Neural progenitor cell (in vitro differentiated cells): ENCODE results near the gene SLC16A14. TPM values are rescaled to one million over a fixed set of nuclear protein-coding genes. Genes with fewer than 3 reads are reported as not detected.
A peak's percentile ranks its signal among the peaks of the same experiment; 100 is the strongest.

Experiments used
- DNase-seq: peaks from one replicate; pipeline ENCODE4 v3.0.0-alpha.2; 2016; ENCODE audit warnings: low spot score
- H2AFZ ChIP-seq: fragments of 200-600 bp; sonication (generic); replicated peaks from 2 replicates; pipeline ENCODE4 v1.6.1; 2016; ENCODE audit warnings: antibody characterized with exemption
- H3F3A ChIP-seq: fragments of 200-600 bp; sonication (generic); 2 replicates; pipeline ENCODE4 v1.6.1; 2016; ENCODE audit warnings: antibody characterized with exemption, low read depth
- H3K27ac ChIP-seq: fragments of 200-600 bp; sonication (generic); 2 replicates; pipeline ENCODE4 v1.5.1; 2016; ENCODE audit warnings: mild to moderate bottlenecking
- H3K27me3 ChIP-seq: fragments of 200-600 bp; sonication (generic); 2 replicates; pipeline ENCODE4 v1.6.1; 2016; ENCODE audit warnings: mild to moderate bottlenecking, moderate library complexity
- H3K36me3 ChIP-seq: fragments of 200-600 bp; sonication (generic); 2 replicates; pipeline ENCODE4 v1.5.1; 2016
- H3K4me1 ChIP-seq: fragments of 200-600 bp; sonication (generic); 2 replicates; pipeline ENCODE4 v1.6.1; 2016; ENCODE audit warnings: mixed run types
- H3K4me2 ChIP-seq: fragments of 200-600 bp; sonication (generic); 2 replicates; pipeline ENCODE4 v1.6.1; 2016
- H3K4me3 ChIP-seq: fragments of 200-600 bp; sonication (generic); 2 replicates; pipeline ENCODE4 v1.5.1; 2016
- H3K79me2 ChIP-seq: fragments of 200-600 bp; sonication (generic); 2 replicates; pipeline ENCODE4 v1.6.1; 2016; ENCODE audit warnings: low read depth
- H3K9ac ChIP-seq: fragments of 200-600 bp; sonication (generic); 2 replicates; pipeline ENCODE4 v1.6.1; 2016
- H3K9me3 ChIP-seq: fragments of 200-600 bp; sonication (generic); 2 replicates; pipeline ENCODE4 v1.5.1; 2016; ENCODE audit warnings: low read depth
- H4K20me1 ChIP-seq: fragments of 200-600 bp; sonication (generic); 2 replicates; pipeline ENCODE4 v1.6.1; 2016; ENCODE audit warnings: low read depth
- H3K27ac Mint-ChIP-seq: 3 replicates; pipeline ENCODE4 v1.8.0; 2021; ENCODE audit warnings: mixed read lengths
- H3K27me3 Mint-ChIP-seq: 2 replicates; pipeline ENCODE4 v1.8.0; 2022; ENCODE audit warnings: low read depth, mild to moderate bottlenecking, inconsistent platforms, moderate library complexity, mixed read lengths; ENCODE audit not compliant: insufficient read depth
- H3K36me3 Mint-ChIP-seq: 3 replicates; pipeline ENCODE4 v1.8.0; 2021; ENCODE audit warnings: mixed read lengths
- H3K4me1 Mint-ChIP-seq: 3 replicates; pipeline ENCODE4 v1.8.0; 2021; ENCODE audit warnings: mixed read lengths
- H3K4me3 Mint-ChIP-seq: 3 replicates; pipeline ENCODE4 v1.8.0; 2021; ENCODE audit warnings: mild to moderate bottlenecking, moderate library complexity, mixed read lengths
- H3K9me3 Mint-ChIP-seq: 3 replicates; pipeline ENCODE4 v1.8.0; 2020; ENCODE audit warnings: mixed read lengths
- CTCF ChIP-seq: fragments of 200-600 bp; sonication (generic); IDR thresholded peaks from 2 replicates; pipeline ENCODE4 v1.5.1; 2017; ENCODE audit warnings: antibody characterized with exemption, mild to moderate bottlenecking
- EZH2 ChIP-seq: fragments of 200-600 bp; sonication (generic); IDR thresholded peaks from 2 replicates; pipeline ENCODE4 v1.6.1; 2017; ENCODE audit warnings: antibody characterized with exemption, mild to moderate bottlenecking, moderate library complexity
- EZH2phosphoT487 ChIP-seq: fragments of 200-600 bp; sonication (generic); IDR thresholded peaks from 2 replicates; pipeline ENCODE4 v1.6.1; 2017; ENCODE audit warnings: antibody characterized with exemption
- total RNA-seq: library from RNA; depleted of rRNA; stranded (reverse); fragments of >200 nt; gene quantifications from 2 replicates; pipeline ENCODE4 v1.2.3, GENCODE V29; 2015; ENCODE audit warnings: low replicate concordance

The SLC16A14 gene
- total RNA-seq, 1 donor from 2014 or later = 12.4 TPM

DNA sequence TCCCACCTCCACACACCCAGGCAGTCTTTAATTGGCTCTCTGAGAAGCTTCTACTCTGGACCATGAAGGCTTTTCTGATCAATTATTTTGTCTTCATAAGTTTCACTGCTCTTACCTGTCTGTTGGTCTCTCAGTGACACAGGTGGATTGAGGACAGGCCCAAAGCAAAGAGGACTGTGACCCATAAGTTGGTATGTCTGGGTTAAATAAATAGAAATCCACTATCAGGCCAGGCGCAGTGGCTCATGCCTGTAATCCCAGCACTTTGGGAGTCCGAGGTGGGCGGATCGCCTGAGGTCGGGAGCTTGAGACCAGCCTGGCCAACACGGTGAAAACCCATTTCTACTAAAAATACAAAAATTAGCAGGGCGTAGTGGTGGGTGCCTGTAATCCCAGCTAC, 2.7 kb upstream of the SLC16A14 start:
- Histone ChIP-seq H3K4me1 (no peaks in the 10 kb centered on the region), H3F3A (peaks cover 4% of the 10 kb centered on the region), H4K20me1 (no peaks in the 10 kb centered on the region), H3K36me3 (no peaks in the 10 kb centered on the region), H3K79me2 (no peaks in the 10 kb centered on the region), H3K4me2 (no peak overlapping the region), H3K27ac (no peak overlapping the region), H3K4me3 (no peak overlapping the region), H3K27me3 (peaks cover 41% of the 10 kb centered on the region), H2AFZ (no peak overlapping the region), H3K9me3 (no peaks in the 10 kb centered on the region), H3K9ac (no peak overlapping the region)
- TF ChIP-seq EZH2phosphoT487 = no peak
- no peak for TF ChIP-seq EZH2
- TF ChIP-seq CTCF = no peak
- H3K9me3 Mint-ChIP-seq = peaks cover 2% of the 10 kb centered on the region
- DNase-seq = no peak
- H3K27ac Mint-ChIP-seq = no peak overlapping the region
- no peak overlapping the region for H3K4me3 Mint-ChIP-seq
- no peaks in the 10 kb centered on the region for H3K36me3 Mint-ChIP-seq
- H3K27me3 Mint-ChIP-seq = peaks cover 14% of the 10 kb centered on the region
- peaks cover 9% of the 10 kb centered on the region for H3K4me1 Mint-ChIP-seq

DNA sequence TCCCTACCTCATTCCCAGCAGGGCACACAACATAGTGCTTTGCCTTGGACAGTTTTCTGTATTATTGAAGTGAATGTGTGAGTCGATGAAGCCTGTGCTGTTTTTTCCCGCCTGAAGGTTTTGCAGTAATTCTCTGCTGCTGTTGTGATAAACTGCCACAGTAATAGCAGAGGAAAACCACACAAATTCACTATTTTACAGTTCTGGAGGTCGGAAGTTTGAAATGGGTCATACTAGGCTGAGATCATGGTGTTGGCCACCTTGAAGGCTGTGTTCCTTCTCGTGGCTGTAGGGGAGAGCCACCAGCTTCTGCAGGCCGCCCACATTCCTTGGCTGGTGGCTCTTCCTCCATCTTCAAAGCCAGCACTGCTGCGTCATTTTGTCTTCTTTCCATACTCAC, 678 bp upstream of the SLC16A14 start:
- H3K4me3 ChIP-seq = no peak overlapping the region
- Mint-ChIP-seq H3K4me1 (peaks cover 9% of the 10 kb centered on the region), H3K4me3 (peak overlapping the region; percentile 98), H3K27ac (no peak overlapping the region), H3K27me3 (peaks cover 16% of the 10 kb centered on the region), H3K36me3 (peaks cover 2% of the 10 kb centered on the region), H3K9me3 (no peaks in the 10 kb centered on the region)
- H3K27me3 ChIP-seq = peaks cover 43% of the 10 kb centered on the region
- no peak overlapping the region for H2AFZ ChIP-seq
- H4K20me1 ChIP-seq = no peaks in the 10 kb centered on the region
- H3K4me1 ChIP-seq = no peaks in the 10 kb centered on the region
- DNase-seq = no peak
- H3K27ac ChIP-seq = no peak overlapping the region
- H3K79me2 ChIP-seq = no peaks in the 10 kb centered on the region
- H3K9me3 ChIP-seq = no peaks in the 10 kb centered on the region
- peaks cover 4% of the 10 kb centered on the region for H3F3A ChIP-seq
- no peak for TF ChIP-seq EZH2phosphoT487
- TF ChIP-seq EZH2 = no peak
- TF ChIP-seq CTCF = no peak
- H3K36me3 ChIP-seq = no peaks in the 10 kb centered on the region
- no peak overlapping the region for H3K4me2 ChIP-seq
- H3K9ac ChIP-seq = no peak overlapping the region

GRCh38 chr2:230068016-230068650, 591 bp downstream of the SLC16A14 start:
- no peaks in the 10 kb centered on the region for H3K9me3 ChIP-seq
- peak; percentile 70 for TF ChIP-seq EZH2
- TF ChIP-seq CTCF = peak; percentile 46
- peak; percentile 60 for TF ChIP-seq EZH2phosphoT487
- peak overlapping the region; percentile 56 for H3K4me3 ChIP-seq
- no peak overlapping the region for H3K27ac ChIP-seq
- peaks cover 43% of the 10 kb centered on the region for H3K27me3 ChIP-seq
- H3K79me2 ChIP-seq = no peaks in the 10 kb centered on the region
- H4K20me1 ChIP-seq = no peaks in the 10 kb centered on the region
- peak; percentile 79 for DNase-seq
- H3K27me3 Mint-ChIP-seq = peaks cover 13% of the 10 kb centered on the region
- no peaks in the 10 kb centered on the region for H3K9me3 Mint-ChIP-seq
- no peak overlapping the region for H3K9ac ChIP-seq
- peak overlapping the region; percentile 98 for H3K4me3 Mint-ChIP-seq
- no peaks in the 10 kb centered on the region for H3K36me3 ChIP-seq
- H3F3A ChIP-seq = peaks cover 4% of the 10 kb centered on the region
- H3K4me1 ChIP-seq = no peaks in the 10 kb centered on the region
- peak overlapping the region; percentile 96 for H2AFZ ChIP-seq
- peaks cover 5% of the 10 kb centered on the region for H3K36me3 Mint-ChIP-seq
- H3K27ac Mint-ChIP-seq = no peak overlapping the region
- H3K4me1 Mint-ChIP-seq = peaks cover 9% of the 10 kb centered on the region
- peak overlapping the region; percentile 82 for H3K4me2 ChIP-seq
